ENCODE measurements around the gene APH1B. TPM values are rescaled to one million over a fixed set of nuclear protein-coding genes. Genes with fewer than 3 reads are reported as not detected.
A peak's percentile ranks its signal among the peaks of the same experiment; 100 is the strongest.

The APH1B gene
- total and polyA plus RNA-seq, 9 of the 15 experiments (the other 6 are each of a cell fraction or from before 2014, with no cell fraction given): 5.1 to 9.7 (median 7.0) TPM

GRCh38 chr15:63299943-63300575 lies 22.7 kb downstream of the APH1B start (continued):
- TF ChIP-seq TSHZ1 (CRISPR knock-in tag; IDR thresholded peaks at IDR 0.05): no peak
- peak; percentile 78 for TF ChIP-seq ZNF384 (IDR thresholded peaks at IDR 0.05; ENCODE audit: low read depth, low read length)
- TF ChIP-seq SAP30 (IDR thresholded peaks at IDR 0.05; ENCODE audit: borderline replicate concordance, insufficient read depth, low read depth, low read length, poor library complexity, severe bottlenecking): no peak
- TF ChIP-seq ZNF444 (CRISPR knock-in tag; IDR thresholded peaks at IDR 0.05): no peak
- TF ChIP-seq SUPT5H (IDR thresholded peaks at IDR 0.05): no peak
- no peak for TF ChIP-seq CTCFL (IDR thresholded peaks at IDR 0.05; ENCODE audit: borderline replicate concordance, insufficient read depth, low read depth, low read length, poor library complexity, severe bottlenecking)
- TF ChIP-seq FOXP1 (CRISPR knock-in tag; IDR thresholded peaks at IDR 0.05): no peak
- no peak for TF ChIP-seq ZKSCAN1 (IDR thresholded peaks at IDR 0.05; ENCODE audit: low read depth, low read length)
- TF ChIP-seq ZNF311 (CRISPR knock-in tag; IDR thresholded peaks at IDR 0.05): no peak
- no peak for TF ChIP-seq NFRKB (IDR thresholded peaks at IDR 0.05; ENCODE audit: low read depth)
- TF ChIP-seq PREB (CRISPR knock-in tag; IDR thresholded peaks at IDR 0.05): no peak
- TF ChIP-seq HDGF (IDR thresholded peaks at IDR 0.05): no peak
- no peak for TF ChIP-seq YY1 (IDR thresholded peaks at IDR 0.05; ENCODE audit: borderline replicate concordance in 1 of 3, control insufficient read depth in 1 of 3, extremely low read depth in 1 of 3, insufficient read depth in 3 of 3, insufficient read length in 1 of 3, insufficient replicate concordance in 2 of 3, low read depth in 1 of 3, low read length in 2 of 3)
- TF ChIP-seq ETS2 (tag; IDR thresholded peaks at IDR 0.05; ENCODE audit: borderline replicate concordance, poor library complexity, severe bottlenecking): no peak
- TF ChIP-seq ELK1 (CRISPR knock-in tag; IDR thresholded peaks at IDR 0.05): no peak
- no peak for TF ChIP-seq HSF4 (CRISPR knock-in tag; IDR thresholded peaks at IDR 0.05; ENCODE audit: borderline replicate concordance)
- TF ChIP-seq ZNF699 (CRISPR knock-in tag; IDR thresholded peaks at IDR 0.05; ENCODE audit: insufficient replicate concordance): no peak
